A673 (cell line): Measurements from ENCODE around the gene MICAL3.

Source experiments
- EZH2 ChIP-seq: fragments of 200-600 bp; sonication (generic); IDR thresholded peaks from 2 replicates; pipeline ENCODE4 v1.6.1; 2017; ENCODE audit warnings: borderline replicate concordance, low read depth, mild to moderate bottlenecking, mixed read lengths, antibody characterized with exemption, low read length; ENCODE audit not compliant: poor library complexity, severe bottlenecking
- TF ChIP-seq, protein P1 (sequence below): fragments of 300-800, 200-600 bp; sonication (generic); conservative IDR thresholded peaks from 2 replicates; pipeline ENCODE4 v1.5.1; 2017; ENCODE audit warnings: low read depth, mild to moderate bottlenecking, antibody characterized with exemption, low read length, moderate library complexity, mixed read lengths

DNA sequence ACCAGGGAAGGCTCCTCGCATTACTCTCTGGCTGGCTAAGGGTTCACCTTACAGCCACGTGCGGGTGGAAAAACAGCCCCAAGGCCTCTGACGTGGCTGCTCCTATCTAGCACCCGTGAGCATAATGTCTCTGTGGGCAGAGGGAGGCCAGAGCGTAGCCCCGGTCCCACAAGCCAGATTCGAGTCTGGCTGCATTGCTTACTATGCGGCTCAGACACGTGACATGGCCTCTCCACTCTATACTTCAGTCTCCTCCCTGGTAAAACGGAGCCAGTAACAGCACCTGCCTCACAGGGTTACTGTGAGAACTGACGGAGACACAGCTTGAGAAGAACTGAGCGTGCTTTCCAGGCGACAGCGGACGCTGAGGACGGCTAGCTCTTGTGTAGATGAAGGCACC, 144.3 kb downstream of the MICAL3 start:
- TF ChIP-seq, protein P1, sequence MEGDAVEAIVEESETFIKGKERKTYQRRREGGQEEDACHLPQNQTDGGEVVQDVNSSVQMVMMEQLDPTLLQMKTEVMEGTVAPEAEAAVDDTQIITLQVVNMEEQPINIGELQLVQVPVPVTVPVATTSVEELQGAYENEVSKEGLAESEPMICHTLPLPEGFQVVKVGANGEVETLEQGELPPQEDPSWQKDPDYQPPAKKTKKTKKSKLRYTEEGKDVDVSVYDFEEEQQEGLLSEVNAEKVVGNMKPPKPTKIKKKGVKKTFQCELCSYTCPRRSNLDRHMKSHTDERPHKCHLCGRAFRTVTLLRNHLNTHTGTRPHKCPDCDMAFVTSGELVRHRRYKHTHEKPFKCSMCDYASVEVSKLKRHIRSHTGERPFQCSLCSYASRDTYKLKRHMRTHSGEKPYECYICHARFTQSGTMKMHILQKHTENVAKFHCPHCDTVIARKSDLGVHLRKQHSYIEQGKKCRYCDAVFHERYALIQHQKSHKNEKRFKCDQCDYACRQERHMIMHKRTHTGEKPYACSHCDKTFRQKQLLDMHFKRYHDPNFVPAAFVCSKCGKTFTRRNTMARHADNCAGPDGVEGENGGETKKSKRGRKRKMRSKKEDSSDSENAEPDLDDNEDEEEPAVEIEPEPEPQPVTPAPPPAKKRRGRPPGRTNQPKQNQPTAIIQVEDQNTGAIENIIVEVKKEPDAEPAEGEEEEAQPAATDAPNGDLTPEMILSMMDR, result no peak
- TF ChIP-seq EZH2, result no peak
